Suppressor macrophage (primary cell): ENCODE data around the gene MCF2L2.
A peak's percentile ranks its signal among the peaks of the same experiment; 100 is the strongest.

Experiments
- DNase-seq, 4 experiments: peaks; one replicate each; pipeline ENCODE4 v3.0.0-alpha.2; 2020 to 2022

MCF2L2 gene

GRCh38 chr3:183319371-183319770 lies 109.0 kb downstream of the MCF2L2 start:
- DNase-seq = no peak

DNA sequence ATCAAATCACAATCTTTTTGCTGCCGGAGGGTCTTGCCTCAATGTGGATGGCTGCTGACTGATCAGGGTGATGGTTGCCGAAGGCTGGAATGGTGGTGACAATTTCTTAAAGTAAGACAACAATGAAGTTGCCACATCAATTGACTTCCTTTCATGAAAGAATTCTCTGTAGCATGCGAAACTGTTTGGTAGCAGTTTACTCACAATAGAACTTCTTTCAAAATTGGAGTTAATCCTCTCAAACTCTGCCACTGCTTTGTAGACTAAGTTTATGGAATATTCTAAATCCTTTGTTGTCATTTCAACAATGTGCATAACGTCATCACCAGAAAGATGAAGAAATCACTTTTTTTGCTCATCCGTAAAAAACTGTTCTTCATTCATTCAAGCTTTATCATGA lies 109.5 kb downstream of the MCF2L2 start:
- DNase-seq = peak in 2 of 4 experiments; percentile 34 to 52

GRCh38 chr3:183317886-183318865 lies 110.2 kb downstream of the MCF2L2 start:
- peak in 2 of 4 experiments; percentile 25 to 45 for DNase-seq

DNA sequence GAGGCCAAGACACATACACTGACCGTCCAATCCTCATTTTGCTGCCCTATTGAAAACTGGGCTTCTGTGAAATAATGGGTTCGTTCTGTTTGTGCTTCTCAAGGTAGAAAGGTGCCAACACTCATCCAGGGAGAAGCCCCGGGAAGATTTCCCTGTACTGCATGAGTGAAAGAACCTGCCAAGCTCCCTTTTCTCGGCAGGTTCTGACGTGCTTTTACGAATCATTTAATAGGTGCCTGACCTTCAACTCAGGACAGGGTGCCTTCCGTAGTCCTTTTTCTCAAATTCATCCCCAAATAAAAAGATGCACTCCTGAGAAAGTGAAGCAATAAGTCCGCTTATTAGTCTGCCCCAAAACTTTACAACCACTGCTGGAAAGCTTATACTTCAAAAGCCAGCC lies 111.1 kb downstream of the MCF2L2 start:
- no peak for DNase-seq

- DNase-seq = no peak
These were observed 112.7 kb downstream of the MCF2L2 start for GRCh38 chr3:183315739-183316138.

DNA sequence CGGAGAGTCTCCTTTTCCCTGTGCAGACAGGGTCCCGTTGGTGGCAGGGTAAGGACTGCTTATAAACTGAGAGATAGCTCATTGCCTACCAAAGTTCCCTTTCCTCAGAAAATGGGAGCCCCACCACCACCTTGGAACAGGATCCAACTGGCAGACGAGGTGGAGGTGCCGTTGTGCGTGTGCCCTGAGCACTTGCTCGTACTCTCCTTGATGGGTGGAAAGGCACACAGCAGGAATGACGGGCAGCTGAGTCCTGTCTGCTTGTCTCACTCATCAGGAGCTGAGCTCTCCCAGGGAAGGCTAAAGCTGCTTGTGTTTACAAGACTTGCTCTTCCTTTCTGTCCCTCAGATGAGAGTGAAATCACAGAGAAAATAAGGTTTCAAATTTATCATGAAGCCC lies 114.7 kb downstream of the MCF2L2 start:
- no peak for DNase-seq

- DNase-seq = peak in 3 of 4 experiments; percentile 42 to 68 (median 66)
These were observed 115.1 kb downstream of the MCF2L2 start for GRCh38 chr3:183313351-183313750.

DNA sequence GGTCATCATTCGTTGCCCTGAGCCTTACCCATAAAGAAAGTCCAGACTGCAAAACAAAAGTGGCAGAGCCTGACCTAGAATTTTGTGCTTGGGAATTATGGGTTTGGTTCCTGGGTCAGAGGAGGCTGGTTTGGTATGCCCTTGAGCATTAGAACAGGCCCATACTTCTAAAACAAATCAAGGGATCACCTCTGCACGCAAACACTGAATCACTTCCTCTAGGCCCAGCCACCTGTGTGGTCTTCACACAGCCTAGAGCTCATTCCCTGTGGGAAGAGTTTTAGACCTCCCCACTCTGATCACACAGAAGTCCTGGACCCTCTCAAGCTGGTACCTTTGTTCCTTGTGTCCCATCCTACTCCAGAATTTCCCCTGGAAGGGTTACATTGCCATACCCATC lies 116.0 kb downstream of the MCF2L2 start:
- DNase-seq = no peak

GRCh38 chr3:183310936-183311335 lies 117.5 kb downstream of the MCF2L2 start:
- DNase-seq = no peak

GRCh38 chr3:183309276-183309675 lies 119.1 kb downstream of the MCF2L2 start:
- no peak for DNase-seq

DNA sequence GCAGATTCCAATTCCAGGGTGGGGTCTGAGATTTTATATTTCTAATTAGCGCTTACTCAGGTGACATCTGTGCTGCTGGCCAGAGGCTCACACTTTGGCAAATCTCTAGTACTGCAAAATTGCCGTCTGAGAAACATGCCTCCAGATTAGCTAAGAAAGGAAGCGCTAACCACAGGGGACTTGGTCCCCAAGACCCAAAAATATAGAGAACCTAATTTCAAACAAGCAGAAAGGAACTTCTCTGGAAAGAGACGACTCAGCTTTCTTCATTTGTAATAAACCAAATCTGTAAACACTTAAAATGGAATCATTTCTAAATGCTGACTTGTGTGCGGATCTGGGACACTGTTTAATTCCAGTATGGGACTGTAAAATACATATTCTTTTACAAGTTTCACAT lies 119.7 kb downstream of the MCF2L2 start:
- peak in 3 of 4 experiments; percentile 41 to 69 (median 56) for DNase-seq

DNA sequence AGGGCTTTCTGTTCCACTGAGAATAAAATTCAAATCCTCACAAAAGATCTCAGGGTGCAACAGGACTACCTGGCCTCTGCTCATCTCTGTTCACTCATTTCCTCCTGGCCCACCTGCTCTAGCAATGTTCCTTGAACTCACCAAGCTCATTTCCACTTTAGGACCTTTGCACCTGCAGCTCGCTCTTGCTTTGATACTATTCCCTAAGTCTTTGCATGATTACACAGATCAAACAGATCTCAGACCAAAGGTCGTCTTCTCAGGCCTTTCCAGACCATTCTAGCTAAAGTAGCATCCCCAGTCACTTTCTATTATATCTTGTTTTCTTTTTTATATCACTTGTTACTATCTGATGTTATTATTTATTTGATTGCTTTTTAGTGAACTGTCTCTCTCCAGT lies 120.7 kb downstream of the MCF2L2 start:
- DNase-seq = no peak

DNA sequence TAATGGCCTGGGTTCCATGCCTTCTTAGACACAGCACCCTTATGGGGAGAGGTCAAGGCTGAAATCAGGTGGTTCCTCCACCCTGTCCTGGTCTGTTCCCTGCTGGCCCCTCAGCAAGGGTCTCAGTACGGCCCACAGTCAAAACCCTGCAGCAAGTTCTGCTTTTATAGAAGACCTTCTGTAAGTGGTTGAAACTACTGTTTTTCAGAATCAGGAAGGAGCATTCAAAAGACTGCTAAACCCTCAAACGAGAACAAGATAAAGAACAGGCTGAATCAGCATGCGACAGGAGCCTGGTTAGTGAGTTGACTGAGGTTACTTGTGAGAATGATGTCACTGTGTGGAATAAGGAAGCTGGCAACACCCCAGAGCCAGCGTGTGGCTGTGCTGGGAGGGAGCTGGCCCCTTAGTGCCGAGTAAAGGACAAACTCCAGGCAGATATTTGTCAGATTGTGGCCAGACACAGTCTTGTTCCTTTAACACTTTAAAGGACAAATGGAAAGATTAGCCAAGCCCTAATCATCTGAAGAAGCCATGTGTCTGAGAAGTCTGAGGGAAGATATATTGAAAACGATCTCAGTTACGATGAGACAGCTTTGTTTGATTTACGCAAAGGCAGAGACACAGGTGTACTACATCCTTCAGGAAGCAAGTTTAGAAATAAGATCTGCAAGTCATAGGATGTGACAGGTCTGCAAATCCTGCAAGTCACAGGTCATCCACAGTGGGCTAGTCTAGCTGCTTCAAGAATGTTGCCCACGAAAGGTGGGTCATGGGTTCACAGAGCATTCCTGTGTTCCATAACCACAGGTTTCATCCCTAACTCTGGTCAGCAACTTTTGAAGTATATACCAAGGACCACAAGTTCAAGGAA lies 121.4 kb downstream of the MCF2L2 start:
- peak; percentile 92 to 98 (median 95) for DNase-seq

GRCh38 chr3:183303690-183304089 lies 124.7 kb downstream of the MCF2L2 start:
- peak in 2 of 4 experiments; percentile 15 to 23 for DNase-seq

DNA sequence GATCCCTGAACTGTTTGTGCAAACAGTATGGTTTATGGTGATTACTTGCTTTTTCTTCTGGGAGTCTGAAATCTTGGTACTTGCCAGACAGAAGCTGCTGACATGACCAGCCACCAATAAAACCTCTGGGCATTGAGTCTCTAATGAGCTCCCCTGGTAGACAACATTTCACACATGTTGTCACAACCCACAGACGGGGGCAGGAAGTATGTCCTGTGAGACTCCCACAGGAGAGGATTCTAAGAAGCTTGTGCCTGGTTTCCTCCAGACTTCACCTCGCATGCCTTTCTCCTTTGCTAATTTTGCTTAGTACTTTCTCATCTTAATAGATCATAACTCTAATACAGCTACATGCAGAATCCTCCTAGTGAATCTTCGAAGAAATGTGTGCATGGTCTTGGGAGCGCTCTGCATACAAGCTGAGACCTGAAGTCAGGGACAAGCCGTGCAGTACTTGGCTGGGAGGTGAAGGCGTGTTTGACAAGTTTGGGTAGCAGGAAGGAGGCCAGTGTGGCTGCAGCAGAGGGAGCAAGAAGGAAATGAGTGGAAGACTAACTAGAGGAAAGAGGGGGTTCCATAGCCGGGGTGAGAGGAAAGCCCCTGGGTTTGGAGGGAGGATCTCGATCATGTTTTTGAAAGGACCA lies 126.4 kb downstream of the MCF2L2 start:
- peak; percentile 54 to 71 (median 70) for DNase-seq

GRCh38 chr3:183300996-183301562 lies 127.3 kb downstream of the MCF2L2 start:
- DNase-seq = no peak

DNA sequence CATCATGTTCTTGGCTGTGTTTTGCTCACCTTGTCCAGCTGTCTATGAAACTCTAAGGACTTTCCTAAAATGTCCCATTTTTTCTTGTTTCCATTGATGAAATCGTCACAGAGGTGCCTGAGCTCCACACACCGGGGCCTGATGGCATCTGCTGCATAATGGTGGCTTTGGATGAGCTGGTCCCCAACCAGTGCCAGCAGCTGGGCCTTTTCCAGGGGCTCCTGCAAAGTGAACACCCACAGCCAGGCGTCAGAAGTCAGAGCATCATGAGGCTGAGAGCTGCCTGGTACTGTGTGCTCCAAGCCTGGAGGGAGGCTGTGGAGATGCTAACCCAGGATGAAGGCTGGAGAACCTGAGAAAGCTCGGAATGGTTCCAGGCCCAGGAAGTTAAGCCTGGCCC lies 128.4 kb downstream of the MCF2L2 start:
- DNase-seq = no peak

GRCh38 chr3:183298701-183299153 lies 129.7 kb downstream of the MCF2L2 start:
- DNase-seq = peak; percentile 86 to 94 (median 93)

DNA sequence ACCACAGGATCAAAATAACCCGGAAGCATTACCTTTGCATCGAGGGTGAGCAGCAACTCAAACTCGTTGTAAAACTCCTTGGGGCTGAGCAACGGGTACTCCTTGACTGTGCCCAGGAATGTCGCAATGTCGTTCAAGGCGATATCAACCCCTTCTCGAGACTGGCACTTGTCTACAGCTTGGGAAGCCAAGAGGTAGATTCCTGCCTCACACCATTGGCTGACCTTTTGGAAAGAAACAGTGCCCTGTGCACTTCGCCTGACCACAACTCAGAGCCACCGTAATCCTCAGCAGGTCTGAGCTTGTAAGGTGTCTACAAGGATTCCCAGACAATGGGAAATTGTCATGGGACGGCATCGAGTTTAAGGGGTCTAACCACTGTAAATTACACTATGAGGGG lies 131.5 kb downstream of the MCF2L2 start:
- no peak for DNase-seq

- peak; percentile 61 to 76 (median 66) for DNase-seq
These were observed 133.2 kb downstream of the MCF2L2 start for GRCh38 chr3:183295211-183295610.

- no peak for DNase-seq
These were observed 134.5 kb downstream of the MCF2L2 start for GRCh38 chr3:183293966-183294365.

GRCh38 chr3:183291497-183292031 lies 136.9 kb downstream of the MCF2L2 start:
- no peak for DNase-seq
